GM10266 (cell line): Measurements from ENCODE around the gene DOCK10.

Source experiments
- DNase-seq: peaks from one replicate; pipeline ENCODE4 v3.0.0; 2012; ENCODE audit errors: extremely low spot score
- TF ChIP-seq, protein P1 (sequence below): IDR thresholded peaks from 2 replicates; pipeline ENCODE4 v1.5.1; 2012; ENCODE audit warnings: mild to moderate bottlenecking, low read depth; ENCODE audit not compliant: control insufficient read depth, insufficient read depth; ENCODE audit errors: missing control alignments

DOCK10 gene

DNA sequence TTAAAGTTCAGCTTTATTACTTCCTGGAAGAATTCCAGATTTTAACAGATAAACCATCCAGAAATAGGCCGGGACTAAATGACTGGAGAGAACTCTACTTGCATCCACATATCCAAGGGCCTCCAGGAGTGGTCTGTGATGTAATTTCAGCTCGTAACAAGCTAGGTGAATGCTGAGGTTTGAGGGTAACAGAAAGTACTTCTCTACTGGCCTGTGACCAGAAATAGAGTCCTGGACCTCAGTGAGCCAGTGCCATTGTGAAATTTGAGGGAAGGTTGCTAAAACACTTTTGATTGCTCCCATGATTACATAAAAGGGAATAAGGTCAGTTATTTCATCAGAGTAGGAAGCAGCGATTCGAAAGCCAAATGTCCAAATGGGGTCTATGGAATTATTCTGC is 158.1 kb downstream of the DOCK10 start:
- no peak for DNase-seq
- TF ChIP-seq, protein P1, sequence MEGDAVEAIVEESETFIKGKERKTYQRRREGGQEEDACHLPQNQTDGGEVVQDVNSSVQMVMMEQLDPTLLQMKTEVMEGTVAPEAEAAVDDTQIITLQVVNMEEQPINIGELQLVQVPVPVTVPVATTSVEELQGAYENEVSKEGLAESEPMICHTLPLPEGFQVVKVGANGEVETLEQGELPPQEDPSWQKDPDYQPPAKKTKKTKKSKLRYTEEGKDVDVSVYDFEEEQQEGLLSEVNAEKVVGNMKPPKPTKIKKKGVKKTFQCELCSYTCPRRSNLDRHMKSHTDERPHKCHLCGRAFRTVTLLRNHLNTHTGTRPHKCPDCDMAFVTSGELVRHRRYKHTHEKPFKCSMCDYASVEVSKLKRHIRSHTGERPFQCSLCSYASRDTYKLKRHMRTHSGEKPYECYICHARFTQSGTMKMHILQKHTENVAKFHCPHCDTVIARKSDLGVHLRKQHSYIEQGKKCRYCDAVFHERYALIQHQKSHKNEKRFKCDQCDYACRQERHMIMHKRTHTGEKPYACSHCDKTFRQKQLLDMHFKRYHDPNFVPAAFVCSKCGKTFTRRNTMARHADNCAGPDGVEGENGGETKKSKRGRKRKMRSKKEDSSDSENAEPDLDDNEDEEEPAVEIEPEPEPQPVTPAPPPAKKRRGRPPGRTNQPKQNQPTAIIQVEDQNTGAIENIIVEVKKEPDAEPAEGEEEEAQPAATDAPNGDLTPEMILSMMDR: no peak

DNA sequence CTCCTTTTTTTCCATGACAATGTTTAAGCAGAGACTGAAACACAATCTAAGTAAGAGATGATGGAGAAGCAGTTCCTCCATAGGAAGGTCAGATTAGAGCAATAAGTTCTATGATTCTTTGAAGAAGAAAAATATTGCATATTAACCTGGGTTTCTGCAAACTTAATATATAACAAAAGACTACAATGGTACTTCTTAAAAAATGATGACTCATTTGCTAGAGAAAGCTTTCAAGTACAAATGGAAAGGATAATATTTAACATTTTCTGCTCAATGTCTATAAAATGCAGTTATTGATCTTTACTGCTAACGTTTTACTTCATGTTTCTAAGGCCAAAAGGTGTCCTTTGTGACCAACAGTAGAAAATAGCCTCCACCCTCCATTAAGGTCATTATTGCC is 158.6 kb downstream of the DOCK10 start:
- no peak for DNase-seq
- TF ChIP-seq, protein P1: no peak

DNA sequence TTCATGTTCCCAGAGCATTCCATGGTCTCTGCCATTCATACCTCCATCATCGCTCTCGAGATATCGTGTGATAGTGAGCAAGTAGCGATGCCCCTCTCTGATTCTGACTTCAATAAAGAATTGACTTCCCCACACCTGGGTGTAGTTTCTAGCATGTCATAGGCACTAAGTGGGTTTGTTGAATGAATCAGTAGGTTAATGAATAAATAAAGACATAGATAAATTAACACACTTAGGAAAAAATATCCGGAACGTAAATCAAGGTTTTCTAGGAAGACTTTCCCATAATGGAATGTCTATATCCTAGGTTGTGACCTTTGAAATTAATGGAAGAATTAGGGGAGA is 159.1 kb downstream of the DOCK10 start:
- TF ChIP-seq, protein P1: no peak
- no peak for DNase-seq

DNA sequence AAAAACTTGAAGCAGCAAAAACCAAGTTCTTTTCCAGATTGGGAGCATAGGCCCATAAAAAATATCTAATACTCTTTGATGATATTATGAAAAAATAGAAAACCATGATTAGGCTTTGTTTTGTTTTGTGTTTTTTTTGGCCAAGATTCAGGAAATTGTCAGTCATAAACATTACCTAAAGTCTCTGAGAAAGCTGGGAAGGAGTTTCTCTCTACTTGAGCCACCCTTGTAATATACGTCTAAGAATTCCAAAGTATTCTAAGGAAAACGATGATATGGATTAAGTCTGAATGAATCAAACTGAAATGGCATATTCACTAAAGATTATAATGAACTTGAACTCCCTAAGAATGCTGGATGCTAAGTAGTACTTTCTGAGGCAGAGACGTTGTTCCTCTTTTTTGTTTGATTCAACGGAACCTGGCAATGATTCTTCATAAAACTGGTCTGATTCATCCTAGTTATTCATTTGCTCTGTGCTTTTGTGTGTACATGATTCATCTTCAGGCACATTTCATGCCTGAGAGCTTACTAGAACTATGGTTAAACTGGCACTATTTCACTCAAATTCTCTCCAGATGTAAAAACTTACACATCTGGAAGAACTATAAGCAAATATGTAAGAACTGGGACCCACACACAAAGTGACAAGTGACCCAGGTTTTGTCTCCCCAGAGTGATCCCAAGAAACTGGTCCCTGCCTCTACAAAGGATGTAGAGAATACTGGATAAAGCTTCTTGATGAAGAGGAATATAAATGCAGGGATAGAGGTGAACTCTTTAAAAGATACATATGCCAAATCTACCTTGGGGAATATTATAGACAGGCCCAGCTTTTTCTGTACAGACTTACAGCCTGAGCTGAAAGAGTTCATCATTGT is 159.7 kb downstream of the DOCK10 start:
- DNase-seq: no peak
- TF ChIP-seq, protein P1: no peak

DNA sequence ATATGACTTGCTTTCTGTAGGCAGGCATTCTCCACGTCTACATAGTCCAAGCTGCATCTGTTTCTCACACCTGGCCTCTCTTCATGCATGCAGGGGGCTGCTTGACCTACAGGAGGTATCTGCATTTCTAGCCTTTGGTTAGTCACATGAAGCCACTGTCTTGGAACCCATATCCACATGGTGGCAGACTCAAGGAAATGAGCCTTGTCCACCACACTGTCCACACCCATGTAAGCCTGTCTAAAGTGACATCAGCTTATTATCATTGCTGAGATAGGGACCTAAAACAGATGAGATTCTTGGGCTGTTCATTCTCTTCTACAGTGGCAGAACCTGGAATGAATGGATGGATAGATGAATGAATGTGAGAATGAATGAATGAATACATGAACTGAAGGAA is 160.4 kb downstream of the DOCK10 start:
- DNase-seq: no peak
- TF ChIP-seq, protein P1: no peak

DNA sequence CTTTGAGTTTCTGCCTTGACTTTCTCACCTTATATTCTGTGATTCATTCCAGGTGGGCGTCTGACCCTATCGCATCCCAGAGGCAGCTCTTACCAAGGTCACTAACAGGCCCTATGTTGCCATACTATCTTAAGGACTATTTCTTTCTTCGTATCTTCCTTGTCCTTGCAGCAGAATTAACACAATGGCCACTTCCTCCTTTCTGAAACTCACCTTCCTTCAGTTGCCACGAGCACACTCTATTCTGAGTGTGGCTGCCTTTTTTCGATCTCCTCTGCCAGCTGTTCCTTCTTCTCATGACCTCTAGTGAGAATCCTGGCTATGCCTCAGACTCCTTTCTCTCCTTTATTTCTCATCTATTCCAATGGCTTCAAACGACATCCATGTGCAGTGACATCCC is 165.7 kb downstream of the DOCK10 start:
- TF ChIP-seq, protein P1: no peak
- DNase-seq: no peak

DNA sequence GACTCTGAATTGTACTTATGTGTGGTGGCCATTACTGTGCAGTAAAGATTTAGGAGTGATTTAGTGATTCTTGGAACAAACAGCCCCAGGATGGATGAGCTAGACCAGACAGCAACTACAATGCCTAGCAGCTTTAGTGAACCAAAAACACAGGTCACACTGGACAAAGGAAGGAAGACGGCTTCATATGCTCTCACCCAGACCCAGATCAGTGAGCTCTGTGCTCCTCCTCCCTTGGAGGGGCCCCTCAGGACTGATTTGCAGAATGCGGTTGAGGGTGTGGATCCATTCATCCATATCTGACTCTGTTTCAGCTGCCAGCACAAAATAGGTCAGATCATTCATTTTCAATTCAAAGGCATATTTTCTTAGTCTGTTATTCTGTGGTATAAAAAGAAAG is 166.4 kb downstream of the DOCK10 start:
- no peak for DNase-seq
- TF ChIP-seq, protein P1: no peak
